Lower leg skin (tissue), 4 donors: ENCODE results near the gene UGT2B15. TPM values are rescaled to one million over a fixed set of nuclear protein-coding genes. Genes with fewer than 3 reads are reported as not detected.

ENCODE experiments used
- DNase-seq, 2 donors: peaks; one replicate each; pipeline ENCODE4 v3.0.0-alpha.2; 2019; ENCODE audit warnings: low spot score in 2 of 2
- H3K4me3 ChIP-seq: fragments of 200-600 bp; sonication (generic); 2 replicates; pipeline ENCODE4 v1.5.1; 2017; ENCODE audit warnings: mild to moderate bottlenecking, low read depth; ENCODE audit not compliant: poor library complexity, severe bottlenecking
- POLR2A ChIP-seq, 2 donors: fragments of 450-650 bp; IDR thresholded peaks; one replicate each; pipeline ENCODE4 v1.6.1; 2016 to 2017; ENCODE audit warnings: antibody characterized with exemption in 2 of 2, mild to moderate bottlenecking in 1 of 2, moderate library complexity in 1 of 2
- WGBS, 2 donors: methylation state at CpG; one replicate each; pipeline ENCODE4 v1.1.5; 2018; 5-methylcytosine and 5-hydroxymethylcytosine counted together
- intact Hi-C: fragments of 100-400 bp; cut with DNase I; formaldehyde crosslinking; loops from one replicate; pipeline ENCODE4 v1.15.0; 2023; ENCODE audit warnings: low total_unique reads
- total RNA-seq, 4 donors: library from RNA; depleted of rRNA; stranded (reverse); fragments of >200 nt; gene quantifications; one replicate each; pipeline ENCODE4 v1.1.0, GENCODE V29; 2016
- TF ChIP-seq, protein P1 (sequence below), 3 donors: fragments of 450-650 bp; IDR thresholded peaks; one replicate each; pipeline ENCODE4 v1.5.1; 2016; ENCODE audit warnings: antibody characterized with exemption in 3 of 3, mild to moderate bottlenecking in 3 of 3, moderate library complexity in 2 of 3

The UGT2B15 gene
- total RNA-seq, 4 donors from 2014 or later: 0.29 TPM; not detected in 3

DNA sequence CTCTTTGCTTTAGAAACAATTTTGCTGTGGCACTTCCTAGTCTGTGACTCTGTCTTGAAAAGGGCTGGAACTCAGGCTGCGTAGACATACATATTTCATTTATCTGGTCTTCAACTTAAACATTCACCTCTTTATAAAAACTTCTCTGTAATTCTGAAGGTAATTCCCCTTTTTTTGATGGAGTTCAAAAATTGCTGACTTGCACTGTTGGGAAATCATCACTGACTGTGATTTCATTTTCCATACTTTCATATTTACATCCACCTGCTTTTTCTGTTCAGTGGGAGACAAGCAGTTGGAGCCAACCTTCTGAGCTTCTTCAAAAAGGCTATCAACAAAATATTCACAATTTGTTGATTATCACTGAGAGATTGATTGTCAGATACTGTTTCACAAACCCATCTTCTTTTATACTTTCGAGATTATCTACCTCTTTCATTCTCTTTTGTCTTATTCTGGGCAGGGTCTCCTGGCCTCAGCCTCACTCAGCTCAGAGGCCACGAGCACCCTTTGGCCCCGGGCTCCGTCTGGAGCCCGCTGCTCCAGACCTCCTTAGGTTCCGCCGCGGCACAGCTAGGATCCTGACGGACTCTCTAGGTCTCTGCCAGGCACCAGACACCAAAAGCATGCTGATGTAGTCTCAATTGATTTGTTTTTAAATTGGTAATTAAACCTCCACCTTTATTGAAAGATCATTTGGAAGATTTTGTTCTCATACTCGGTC, 54.6 kb downstream of the UGT2B15 start:
- WGBS, 2 donors: 86% methylated on average over 11 of the region's 11 CpGs; no CpG with 5 or more reads in 1 of the 2 donors

DNA sequence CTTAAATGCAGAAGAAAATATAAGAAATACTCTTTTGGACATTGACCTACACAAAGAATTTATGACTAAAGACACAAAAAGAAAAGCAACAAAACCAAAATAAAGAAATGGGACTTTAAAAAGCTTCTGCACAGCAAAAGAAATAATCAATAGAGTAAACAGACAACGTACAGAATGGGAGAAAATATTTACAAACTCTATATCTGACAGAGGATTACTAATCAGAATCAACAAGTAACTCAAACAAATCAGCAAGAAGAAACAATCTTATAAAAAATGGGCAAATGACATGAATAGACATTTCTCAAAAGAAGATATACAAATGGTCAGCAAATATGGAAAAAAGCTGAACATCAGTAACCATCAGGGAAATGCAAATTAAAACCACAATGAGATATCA, 56.7 kb downstream of the UGT2B15 start:
- no peak for DNase-seq
- WGBS, 2 donors: 75% methylated on average over 1 of the region's 1 CpG; no CpG with 5 or more reads in 1 of the 2 donors
- H3K4me3 ChIP-seq: no peak overlapping the region
- TF ChIP-seq, protein P1, sequence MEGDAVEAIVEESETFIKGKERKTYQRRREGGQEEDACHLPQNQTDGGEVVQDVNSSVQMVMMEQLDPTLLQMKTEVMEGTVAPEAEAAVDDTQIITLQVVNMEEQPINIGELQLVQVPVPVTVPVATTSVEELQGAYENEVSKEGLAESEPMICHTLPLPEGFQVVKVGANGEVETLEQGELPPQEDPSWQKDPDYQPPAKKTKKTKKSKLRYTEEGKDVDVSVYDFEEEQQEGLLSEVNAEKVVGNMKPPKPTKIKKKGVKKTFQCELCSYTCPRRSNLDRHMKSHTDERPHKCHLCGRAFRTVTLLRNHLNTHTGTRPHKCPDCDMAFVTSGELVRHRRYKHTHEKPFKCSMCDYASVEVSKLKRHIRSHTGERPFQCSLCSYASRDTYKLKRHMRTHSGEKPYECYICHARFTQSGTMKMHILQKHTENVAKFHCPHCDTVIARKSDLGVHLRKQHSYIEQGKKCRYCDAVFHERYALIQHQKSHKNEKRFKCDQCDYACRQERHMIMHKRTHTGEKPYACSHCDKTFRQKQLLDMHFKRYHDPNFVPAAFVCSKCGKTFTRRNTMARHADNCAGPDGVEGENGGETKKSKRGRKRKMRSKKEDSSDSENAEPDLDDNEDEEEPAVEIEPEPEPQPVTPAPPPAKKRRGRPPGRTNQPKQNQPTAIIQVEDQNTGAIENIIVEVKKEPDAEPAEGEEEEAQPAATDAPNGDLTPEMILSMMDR (IDR thresholded peaks at IDR 0.05): no peak
- no peak for TF ChIP-seq POLR2A (IDR thresholded peaks at IDR 0.05)
- intact Hi-C loops: no loop called here

More for the DNA sequence above, 54.6 kb downstream of the UGT2B15 start:
- intact Hi-C loops: no loop called here
- DNase-seq: no peak
- TF ChIP-seq, protein P1 (IDR thresholded peaks at IDR 0.05): no peak
- TF ChIP-seq POLR2A (IDR thresholded peaks at IDR 0.05): no peak
- no peak overlapping the region for H3K4me3 ChIP-seq

DNA sequence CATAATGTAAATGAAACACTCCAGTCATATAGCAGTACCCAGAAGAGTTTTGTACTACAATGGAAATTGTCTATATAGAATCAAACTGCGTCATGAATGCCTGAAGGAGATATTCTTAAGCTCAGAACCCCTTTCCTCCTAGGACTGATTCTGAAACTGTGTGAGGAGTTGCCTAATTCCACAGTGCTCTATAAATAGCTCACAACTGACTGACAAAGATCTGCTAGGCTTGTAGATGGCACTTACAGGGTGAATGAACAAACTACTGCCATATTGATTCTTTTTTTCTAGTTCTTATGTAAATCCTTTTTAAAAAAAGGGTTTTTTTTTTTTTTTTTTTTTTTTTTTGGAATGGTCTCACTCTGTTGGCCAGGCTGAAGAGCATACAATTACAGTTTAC, 64.2 kb downstream of the UGT2B15 start:
- WGBS, 2 donors: 100% methylated on average over 1 of the region's 1 CpG; no CpG with 5 or more reads in 1 of the 2 donors
- TF ChIP-seq, protein P1 (IDR thresholded peaks at IDR 0.05): no peak
- TF ChIP-seq POLR2A (IDR thresholded peaks at IDR 0.05): no peak
- intact Hi-C loops: no loop called here
- DNase-seq: no peak
- no peak overlapping the region for H3K4me3 ChIP-seq

DNA sequence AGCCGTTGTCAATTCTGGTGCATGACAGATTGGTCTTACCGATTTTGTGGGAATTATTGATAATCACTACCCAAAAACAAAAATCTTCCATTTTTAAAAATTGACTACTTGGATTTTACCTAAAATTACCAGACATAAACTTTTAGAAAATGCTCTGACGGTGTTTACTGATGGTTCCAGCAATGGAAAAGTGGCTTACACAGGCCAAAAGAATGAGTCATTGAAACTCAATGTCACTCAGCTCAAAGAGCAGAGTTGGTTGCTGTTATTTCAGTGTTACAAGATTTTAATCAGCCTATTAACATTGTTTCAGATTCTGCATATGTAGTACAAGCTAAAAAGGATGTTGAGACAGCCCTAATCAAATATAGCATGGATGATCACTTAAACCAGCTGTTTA, 71.3 kb downstream of the UGT2B15 start:
- WGBS, 2 donors: 86% methylated on average over 3 of the region's 3 CpGs; no CpG with 5 or more reads in 1 of the 2 donors
- intact Hi-C loops: no loop called here
- TF ChIP-seq, protein P1 (IDR thresholded peaks at IDR 0.05): no peak
- no peak for TF ChIP-seq POLR2A (IDR thresholded peaks at IDR 0.05)
- no peak overlapping the region for H3K4me3 ChIP-seq
- DNase-seq: no peak

DNA sequence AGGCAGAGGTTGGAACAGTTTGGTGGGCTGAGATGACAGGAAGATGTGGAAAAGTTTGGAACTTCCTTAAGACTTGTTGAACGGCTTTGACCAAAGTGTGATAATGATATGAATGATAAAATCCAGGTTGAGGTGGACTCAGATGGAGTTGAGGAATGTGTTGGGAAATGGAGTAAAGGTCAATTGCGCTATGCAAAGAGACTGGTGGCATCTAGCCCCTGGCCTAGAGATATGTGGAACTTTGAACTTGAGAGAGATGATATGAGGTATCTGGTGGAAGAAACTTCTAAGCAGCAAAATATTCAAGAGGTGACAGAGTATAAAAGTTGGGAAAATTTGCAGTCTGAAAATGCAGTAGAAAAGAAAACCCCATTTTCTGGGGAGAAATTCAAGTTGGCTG, 73.0 kb downstream of the UGT2B15 start:
- no peak for DNase-seq
- H3K4me3 ChIP-seq: no peak overlapping the region
- WGBS, 2 donors: 96% methylated on average over 2 of the region's 2 CpGs; no CpG with 5 or more reads in 1 of the 2 donors
- TF ChIP-seq POLR2A (IDR thresholded peaks at IDR 0.05): no peak
- TF ChIP-seq, protein P1 (IDR thresholded peaks at IDR 0.05): no peak
- intact Hi-C loops: no loop called here

Other genes with a start within 250 kb of the UGT2B15 start
- 10 to 100 TPM in 1 of 4 donors, 1 to 10 TPM in 3; 2.3 to 11.9 (median 6.4) TPM for gene TMPRSS11E, start 223.2 kb downstream of the UGT2B15 start, total RNA-seq
- not detected for gene UGT2B17, start 94.3 kb downstream of the UGT2B15 start, total RNA-seq
- not detected for gene UGT2B10, start 145.3 kb upstream of the UGT2B15 start, total RNA-seq